Type B pancreatic cell (in vitro differentiated cells): ENCODE data around the gene GLO1. TPM values are rescaled to one million over a fixed set of nuclear protein-coding genes. Genes with fewer than 3 reads are reported as not detected.

Experiments used
- DNase-seq: peaks from one replicate; pipeline ENCODE4 v3.0.0; 2021; ENCODE audit warnings: mixed read lengths; ENCODE audit not compliant: unreplicated experiment; ENCODE audit errors: extremely low spot score
- H3K27ac Mint-ChIP-seq: 2 replicates; pipeline ENCODE4 v1.8.0; 2021; ENCODE audit warnings: mild to moderate bottlenecking, mixed read lengths
- H3K27me3 Mint-ChIP-seq: 2 replicates; pipeline ENCODE4 v1.8.0; 2021; ENCODE audit warnings: mixed read lengths
- H3K36me3 Mint-ChIP-seq: 2 replicates; pipeline ENCODE4 v1.8.0; 2021; ENCODE audit warnings: mixed read lengths
- H3K4me1 Mint-ChIP-seq: one replicate; pipeline ENCODE4 v1.8.0; 2021; ENCODE audit warnings: mixed read lengths; ENCODE audit not compliant: unreplicated experiment
- H3K4me3 Mint-ChIP-seq: 2 replicates; pipeline ENCODE4 v1.8.0; 2021; ENCODE audit warnings: mild to moderate bottlenecking, mixed read lengths
- H3K9me3 Mint-ChIP-seq: 2 replicates; pipeline ENCODE4 v1.8.0; 2021; ENCODE audit warnings: mixed read lengths
- total RNA-seq: library from RNA; stranded (reverse); gene quantifications from 2 replicates; pipeline ENCODE4 v1.2.1, GENCODE V29; 2021; ENCODE audit warnings: low replicate concordance
- TF ChIP-seq, protein P1 (sequence below): fragments of 200-600 bp; sonication (generic); conservative IDR thresholded peaks from 2 replicates; pipeline ENCODE4 v1.5.0; 2021; ENCODE audit warnings: antibody characterized with exemption, mild to moderate bottlenecking

GLO1 gene
- total RNA-seq, 1 donor from 2014 or later, result 98.4 TPM

DNA sequence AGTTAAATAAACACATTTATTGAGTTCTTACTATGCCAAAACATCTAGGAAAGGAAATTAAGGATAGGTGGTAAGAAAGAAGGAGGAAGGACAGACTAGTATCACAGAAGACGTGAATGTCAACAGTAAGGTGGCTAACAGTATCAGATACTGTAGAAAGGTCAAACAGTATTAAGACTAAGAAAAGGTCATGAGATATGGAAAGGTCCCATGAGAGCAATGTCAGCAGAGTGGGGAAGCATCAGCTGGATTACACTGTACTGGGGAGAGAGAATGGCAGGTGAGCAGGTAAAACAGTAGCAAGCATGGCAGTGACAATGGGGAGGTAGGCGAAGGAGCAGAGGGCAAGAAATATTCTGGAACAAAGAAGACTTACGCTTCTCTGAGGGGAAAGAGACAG, 18.0 kb downstream of the GLO1 start:
- no peak overlapping the region for H3K27ac Mint-ChIP-seq
- peaks cover 5% of the 10 kb centered on the region for H3K4me1 Mint-ChIP-seq
- DNase-seq, result no peak
- no peak overlapping the region for H3K4me3 Mint-ChIP-seq
- TF ChIP-seq, protein P1, sequence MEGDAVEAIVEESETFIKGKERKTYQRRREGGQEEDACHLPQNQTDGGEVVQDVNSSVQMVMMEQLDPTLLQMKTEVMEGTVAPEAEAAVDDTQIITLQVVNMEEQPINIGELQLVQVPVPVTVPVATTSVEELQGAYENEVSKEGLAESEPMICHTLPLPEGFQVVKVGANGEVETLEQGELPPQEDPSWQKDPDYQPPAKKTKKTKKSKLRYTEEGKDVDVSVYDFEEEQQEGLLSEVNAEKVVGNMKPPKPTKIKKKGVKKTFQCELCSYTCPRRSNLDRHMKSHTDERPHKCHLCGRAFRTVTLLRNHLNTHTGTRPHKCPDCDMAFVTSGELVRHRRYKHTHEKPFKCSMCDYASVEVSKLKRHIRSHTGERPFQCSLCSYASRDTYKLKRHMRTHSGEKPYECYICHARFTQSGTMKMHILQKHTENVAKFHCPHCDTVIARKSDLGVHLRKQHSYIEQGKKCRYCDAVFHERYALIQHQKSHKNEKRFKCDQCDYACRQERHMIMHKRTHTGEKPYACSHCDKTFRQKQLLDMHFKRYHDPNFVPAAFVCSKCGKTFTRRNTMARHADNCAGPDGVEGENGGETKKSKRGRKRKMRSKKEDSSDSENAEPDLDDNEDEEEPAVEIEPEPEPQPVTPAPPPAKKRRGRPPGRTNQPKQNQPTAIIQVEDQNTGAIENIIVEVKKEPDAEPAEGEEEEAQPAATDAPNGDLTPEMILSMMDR, result no peak
- H3K27me3 Mint-ChIP-seq, result no peaks in the 10 kb centered on the region
- H3K9me3 Mint-ChIP-seq, result no peaks in the 10 kb centered on the region
- H3K36me3 Mint-ChIP-seq, result peaks cover 17% of the 10 kb centered on the region

DNA sequence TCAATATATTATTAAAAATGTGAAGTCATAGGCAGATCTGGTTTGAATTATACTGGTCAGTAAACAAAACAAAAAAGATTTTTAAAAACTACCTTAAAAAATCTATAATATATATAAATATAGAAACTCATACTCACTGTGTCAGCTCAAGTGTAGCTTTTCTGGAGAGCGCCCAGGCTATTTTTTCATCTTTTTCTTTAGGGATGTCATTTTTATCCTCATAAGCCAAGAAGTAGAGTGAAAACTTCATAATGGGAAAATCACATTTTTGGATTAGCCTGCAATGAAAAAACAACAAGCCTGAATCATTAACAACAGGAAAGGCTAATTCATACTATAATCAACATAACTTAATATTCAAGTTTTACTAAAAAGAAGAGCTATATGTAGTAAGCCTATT, 18.7 kb downstream of the GLO1 start:
- H3K27ac Mint-ChIP-seq, result no peak overlapping the region
- no peak overlapping the region for H3K4me3 Mint-ChIP-seq
- H3K9me3 Mint-ChIP-seq, result no peaks in the 10 kb centered on the region
- no peaks in the 10 kb centered on the region for H3K27me3 Mint-ChIP-seq
- TF ChIP-seq, protein P1, result no peak
- H3K36me3 Mint-ChIP-seq, result peaks cover 17% of the 10 kb centered on the region
- DNase-seq, result no peak
- peaks cover 5% of the 10 kb centered on the region for H3K4me1 Mint-ChIP-seq

DNA sequence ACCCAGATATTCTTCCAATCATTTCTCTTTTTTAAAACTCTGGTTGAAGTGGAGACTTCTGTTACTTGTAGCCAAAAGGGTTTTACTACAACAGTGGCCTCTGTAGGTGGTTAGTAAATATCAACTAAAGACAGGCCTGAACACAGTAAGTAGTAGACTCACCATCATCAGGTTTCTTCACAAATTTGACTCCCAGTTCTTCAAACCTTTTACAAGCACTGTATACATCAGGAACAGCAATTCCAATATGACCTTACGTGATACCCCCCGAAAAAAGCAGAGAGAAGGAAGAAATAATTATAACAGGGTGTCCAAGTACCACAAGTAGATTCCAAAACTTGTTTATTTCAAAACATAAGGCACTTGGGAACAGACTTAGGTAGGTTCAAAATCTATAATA, 21.1 kb downstream of the GLO1 start:
- H3K36me3 Mint-ChIP-seq, result peaks cover 19% of the 10 kb centered on the region
- no peak overlapping the region for H3K4me3 Mint-ChIP-seq
- H3K27ac Mint-ChIP-seq, result no peak overlapping the region
- TF ChIP-seq, protein P1, result no peak
- H3K9me3 Mint-ChIP-seq, result no peaks in the 10 kb centered on the region
- DNase-seq, result no peak
- no peaks in the 10 kb centered on the region for H3K27me3 Mint-ChIP-seq
- no peaks in the 10 kb centered on the region for H3K4me1 Mint-ChIP-seq

DNA sequence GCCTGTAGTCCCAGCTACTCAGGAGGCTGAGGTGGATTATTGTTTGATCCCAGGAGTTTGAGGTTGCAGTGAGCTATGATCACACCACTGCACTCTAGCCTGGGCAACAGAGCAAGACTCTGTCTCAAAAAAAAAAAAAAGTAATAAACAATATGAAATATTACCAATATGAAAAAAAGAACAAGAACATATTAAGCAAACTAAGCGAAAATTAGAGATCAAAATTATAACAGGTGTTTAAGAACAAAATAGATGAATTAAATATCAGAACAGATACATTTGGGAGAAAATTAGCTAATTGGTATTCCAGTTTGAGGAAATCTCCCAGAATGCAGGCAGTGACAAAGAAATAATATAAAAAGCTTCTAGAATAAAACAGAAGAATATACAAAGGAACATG, 23.3 kb downstream of the GLO1 start:
- peaks cover 32% of the 10 kb centered on the region for H3K36me3 Mint-ChIP-seq
- no peaks in the 10 kb centered on the region for H3K4me1 Mint-ChIP-seq
- no peaks in the 10 kb centered on the region for H3K9me3 Mint-ChIP-seq
- no peak overlapping the region for H3K27ac Mint-ChIP-seq
- H3K27me3 Mint-ChIP-seq, result no peaks in the 10 kb centered on the region
- TF ChIP-seq, protein P1, result no peak
- no peak for DNase-seq
- H3K4me3 Mint-ChIP-seq, result no peak overlapping the region

DNA sequence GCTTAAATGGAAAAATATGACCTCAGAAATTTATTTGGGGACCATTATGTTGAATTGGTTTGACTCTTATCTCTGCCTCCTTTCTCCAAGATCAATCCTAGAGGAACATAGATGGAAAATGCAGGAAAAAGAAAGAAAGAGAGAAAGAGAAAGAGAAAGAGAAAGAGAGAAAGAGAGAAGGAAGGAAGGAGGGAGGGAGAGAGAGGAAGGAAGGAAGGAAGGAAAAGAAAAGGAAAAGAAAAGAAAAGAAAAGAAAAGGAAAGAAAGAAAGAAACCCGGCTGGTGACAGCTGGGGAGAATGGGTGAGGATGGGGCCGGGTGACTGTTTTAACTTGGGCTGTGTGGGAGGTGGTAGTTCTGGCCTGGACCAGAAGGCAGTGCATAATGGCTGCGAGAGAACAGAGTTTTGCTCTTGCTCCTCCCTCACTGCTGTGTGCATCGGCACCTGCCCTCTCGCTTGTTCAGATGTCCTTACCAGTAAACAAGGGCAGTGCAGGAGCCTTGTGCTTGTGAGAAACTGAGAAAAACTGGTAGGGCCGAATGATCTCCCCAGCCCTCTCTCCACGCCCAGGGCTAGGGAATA, 24.7 kb downstream of the GLO1 start:
- Mint-ChIP-seq H3K36me3 (peaks cover 38% of the 10 kb centered on the region), H3K4me3 (no peak overlapping the region), H3K27me3 (no peaks in the 10 kb centered on the region), H3K9me3 (no peaks in the 10 kb centered on the region), H3K27ac (no peak overlapping the region), H3K4me1 (peaks cover 5% of the 10 kb centered on the region)
- DNase-seq, result no peak
- TF ChIP-seq, protein P1, result no peak
